Activated CD8-positive, alpha-beta memory T cell treated with anti-CD3 and anti-CD28 coated beads, Interleukin-2, amount 50 U/mL, for 24 hours (primary cell): Measurements from ENCODE around the gene CGRRF1.

Source experiments
- DNase-seq: peaks from one replicate; pipeline ENCODE4 v3.0.0-alpha.2; 2020; ENCODE audit errors: extremely low read depth

Gene CGRRF1

GRCh38 chr14:54548491-54548890 lies 38.8 kb downstream of the CGRRF1 start:
- DNase-seq: no peak

- no peak for DNase-seq
Observed at GRCh38 chr14:54549862-54550261, 40.2 kb downstream of the CGRRF1 start.

- no peak for DNase-seq
Observed at GRCh38 chr14:54550514-54550913, 40.8 kb downstream of the CGRRF1 start.

GRCh38 chr14:54554401-54554800 lies 44.7 kb downstream of the CGRRF1 start:
- DNase-seq: no peak

DNA sequence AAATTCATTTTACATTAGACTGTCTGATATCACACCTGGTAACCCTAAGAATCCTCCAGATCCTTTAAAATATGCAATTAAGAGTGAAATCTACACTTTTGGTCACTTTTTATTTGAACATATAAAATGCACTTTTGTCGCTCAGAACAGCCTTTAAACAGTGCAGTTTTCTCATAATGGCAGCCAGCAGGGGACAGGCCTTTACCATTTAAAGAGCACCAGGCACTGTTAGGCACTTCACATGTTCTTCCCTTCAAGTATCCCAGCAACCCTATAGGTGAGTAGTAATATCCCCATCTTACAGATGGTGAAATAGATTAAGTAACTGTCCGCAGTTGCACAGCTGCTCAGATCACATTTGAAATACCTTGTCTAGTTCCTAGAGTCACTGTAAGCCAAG lies 45.9 kb downstream of the CGRRF1 start:
- DNase-seq: no peak

DNA sequence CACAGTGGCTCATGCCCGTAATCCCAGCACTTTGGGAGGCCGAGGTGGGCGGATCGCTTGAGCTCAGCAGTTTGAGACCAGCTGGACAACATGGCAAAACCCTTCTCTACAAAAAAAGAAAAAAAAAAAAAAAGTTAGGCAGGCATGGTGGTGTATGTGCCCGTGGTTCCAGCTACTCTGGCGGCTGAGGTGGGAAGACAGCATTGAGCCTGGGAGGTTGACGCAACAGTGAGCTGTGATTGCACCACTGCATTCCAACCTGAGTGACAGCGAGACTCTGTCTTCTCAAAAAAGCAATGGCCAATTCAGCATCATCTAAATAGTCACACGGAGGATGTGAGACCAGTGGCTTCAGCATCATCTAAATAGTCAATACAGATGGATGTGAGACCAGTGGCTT lies 46.8 kb downstream of the CGRRF1 start:
- DNase-seq: no peak

DNA sequence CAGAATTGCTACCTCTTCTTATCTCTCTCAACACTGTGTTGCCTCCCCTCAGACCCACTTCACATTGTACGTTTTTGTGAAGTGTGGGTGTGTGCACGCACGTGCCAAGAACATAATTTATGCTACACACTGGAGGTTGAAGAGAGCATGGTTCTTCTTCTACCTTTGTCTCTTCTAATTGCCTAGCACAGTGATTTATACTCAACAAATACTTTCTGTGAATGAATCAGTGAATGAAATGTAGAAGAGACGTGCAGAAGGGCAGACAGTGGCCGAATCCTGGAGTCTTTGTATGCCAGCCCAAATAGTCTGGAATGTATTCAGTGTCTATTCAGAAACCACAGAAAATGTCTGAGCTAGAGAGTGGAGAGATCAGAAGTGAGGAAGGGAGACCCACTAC lies 52.6 kb downstream of the CGRRF1 start:
- no peak for DNase-seq

DNA sequence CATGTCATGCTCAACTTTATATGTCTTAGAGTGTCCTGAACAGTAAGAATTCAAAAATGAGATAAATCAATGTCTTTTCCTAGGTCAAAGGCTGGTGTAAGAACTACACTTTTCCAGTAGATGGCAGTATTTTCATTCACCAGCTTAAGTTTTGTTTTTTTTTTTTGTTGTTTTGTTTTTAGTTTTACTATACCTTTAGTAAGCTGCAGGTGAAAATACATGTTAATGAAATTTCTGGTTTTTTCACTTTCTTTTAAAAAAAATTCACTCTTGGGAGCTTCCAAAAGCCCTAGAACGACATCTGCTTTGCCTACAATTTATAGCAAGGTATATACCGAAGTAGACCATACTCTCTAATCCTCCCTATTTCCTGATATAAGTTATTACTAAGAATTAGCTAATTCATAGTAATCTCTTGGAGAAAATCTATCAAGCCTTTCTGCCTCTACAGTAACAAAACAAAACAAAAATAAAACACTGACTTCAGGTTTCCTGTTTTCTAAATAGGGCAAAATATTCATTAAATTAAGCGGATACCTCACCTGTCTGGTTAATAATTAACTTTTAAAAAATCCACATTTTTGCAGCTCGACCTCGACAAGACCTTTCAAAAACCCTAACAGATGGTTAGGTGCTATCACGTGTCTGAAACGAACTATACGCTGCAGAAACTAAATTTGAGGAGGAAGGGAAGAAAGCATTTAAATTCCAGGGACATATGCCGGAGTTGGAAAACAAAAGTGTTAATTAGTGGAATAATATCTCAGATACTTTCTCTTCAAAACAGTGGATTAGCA lies 54.6 kb downstream of the CGRRF1 start:
- DNase-seq: no peak

- DNase-seq: no peak
Observed at GRCh38 chr14:54564868-54565784, 55.4 kb downstream of the CGRRF1 start.

- no peak for DNase-seq
Observed at GRCh38 chr14:54565785-54566409, 56.2 kb downstream of the CGRRF1 start.

DNA sequence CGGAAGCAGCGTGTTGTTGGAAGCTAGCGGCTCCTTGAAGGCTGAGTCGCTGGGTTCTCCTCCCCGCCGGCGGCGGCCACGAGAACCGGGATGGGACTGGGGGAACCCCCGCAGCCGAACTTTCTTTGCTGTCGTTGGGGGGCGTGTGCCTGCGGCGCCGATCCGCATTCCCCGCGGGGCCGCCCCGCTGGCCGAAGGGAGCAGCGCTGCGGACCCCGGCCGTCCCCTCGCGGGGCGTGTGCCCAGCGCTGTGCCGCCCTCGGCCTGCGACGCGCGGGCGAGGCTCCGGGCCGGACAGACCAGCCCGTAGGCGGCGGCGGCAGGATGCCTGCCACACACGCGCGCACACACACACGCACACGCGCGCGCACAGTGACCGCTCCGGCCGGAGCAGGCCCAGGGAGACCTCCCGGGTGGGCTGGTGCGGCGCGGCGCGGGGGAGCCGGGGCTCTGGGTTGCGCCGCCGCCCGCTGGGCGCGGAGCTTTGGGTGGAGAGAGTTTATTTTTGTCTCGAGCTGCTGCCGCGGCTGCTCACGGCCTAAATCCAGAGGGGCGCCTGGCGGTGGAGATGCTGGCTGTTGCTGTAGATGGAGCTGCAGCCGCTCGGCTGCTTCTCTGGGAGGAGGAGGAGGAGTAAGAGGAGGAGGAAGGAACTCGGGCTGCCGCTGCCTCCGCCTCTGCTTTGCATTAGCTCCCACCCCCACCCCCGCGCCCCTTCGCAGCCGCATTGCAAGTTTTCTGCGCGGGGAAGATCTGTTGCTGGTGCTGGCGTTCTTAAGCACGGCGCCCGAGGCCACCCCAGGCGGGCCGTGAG lies 56.9 kb downstream of the CGRRF1 start, which contains the start of gene SAMD4A:
TSS of gene SAMD4A (plus strand) at position 719 of the 814 bp plus-strand sequence. CDS start 789 bp downstream, outside the sequence.
- DNase-seq: no peak

DNA sequence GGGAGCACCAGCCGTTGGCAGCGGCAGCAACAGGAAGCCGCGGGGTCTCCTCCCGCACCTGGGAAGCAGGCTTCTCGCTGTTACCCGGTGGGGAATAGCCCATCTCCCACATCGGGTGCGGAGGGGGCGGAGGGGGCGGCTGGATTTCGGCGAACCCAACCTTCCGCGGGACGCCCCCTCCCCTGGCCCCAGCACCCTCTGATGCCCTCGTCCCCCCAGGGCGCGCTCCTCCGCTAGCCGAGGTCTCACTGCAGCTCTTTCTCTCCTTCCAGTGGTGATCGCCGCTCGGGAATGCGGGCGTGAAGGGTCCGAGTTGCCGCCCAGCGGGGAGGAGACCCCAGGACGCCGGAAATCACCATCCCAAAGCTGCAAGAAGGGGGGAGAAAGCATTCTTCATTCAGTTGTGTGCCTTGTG lies 57.5 kb downstream of the CGRRF1 start:
- no peak for DNase-seq

DNA sequence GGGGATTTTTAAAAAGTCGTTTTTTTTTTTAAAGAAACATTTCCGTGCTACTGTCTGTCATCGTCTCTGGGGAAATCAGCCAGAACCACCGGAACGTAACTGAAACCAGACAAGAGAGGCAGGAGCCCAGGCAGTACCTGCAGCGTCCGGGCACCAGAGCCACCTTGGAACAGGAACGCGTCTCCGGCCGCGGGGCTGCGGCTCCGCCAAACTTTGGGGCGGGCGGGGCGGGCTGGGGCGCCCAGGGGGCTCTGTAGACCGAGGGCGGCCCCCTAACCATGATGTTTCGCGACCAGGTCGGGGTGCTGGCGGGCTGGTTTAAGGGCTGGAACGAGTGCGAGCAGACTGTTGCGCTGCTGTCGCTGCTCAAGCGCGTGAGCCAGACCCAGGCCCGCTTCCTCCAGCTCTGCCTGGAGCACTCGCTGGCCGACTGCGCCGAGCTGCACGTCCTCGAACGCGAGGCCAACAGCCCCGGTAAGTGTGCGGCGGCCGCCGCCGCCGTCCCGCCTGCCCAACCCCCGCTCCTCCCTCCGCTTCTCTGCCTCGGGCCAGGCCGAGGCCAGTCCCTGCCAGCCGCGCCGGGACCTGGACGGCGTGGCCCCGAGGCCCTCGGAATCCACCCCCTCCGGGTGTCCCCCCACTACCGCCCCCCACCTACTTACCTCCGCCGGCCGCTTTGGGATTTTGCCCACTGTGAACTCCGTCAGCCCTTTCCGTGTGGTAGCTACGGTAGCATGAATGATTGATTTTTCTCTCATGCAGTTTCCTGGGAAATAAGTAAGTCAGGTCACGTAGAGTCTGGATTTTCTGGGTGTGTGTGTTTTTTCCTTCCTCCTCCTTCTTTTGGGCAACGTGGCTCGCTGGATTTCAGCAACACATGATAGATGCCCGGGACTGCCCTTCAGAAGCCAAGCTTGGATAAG lies 58.2 kb downstream of the CGRRF1 start:
- DNase-seq: no peak

DNA sequence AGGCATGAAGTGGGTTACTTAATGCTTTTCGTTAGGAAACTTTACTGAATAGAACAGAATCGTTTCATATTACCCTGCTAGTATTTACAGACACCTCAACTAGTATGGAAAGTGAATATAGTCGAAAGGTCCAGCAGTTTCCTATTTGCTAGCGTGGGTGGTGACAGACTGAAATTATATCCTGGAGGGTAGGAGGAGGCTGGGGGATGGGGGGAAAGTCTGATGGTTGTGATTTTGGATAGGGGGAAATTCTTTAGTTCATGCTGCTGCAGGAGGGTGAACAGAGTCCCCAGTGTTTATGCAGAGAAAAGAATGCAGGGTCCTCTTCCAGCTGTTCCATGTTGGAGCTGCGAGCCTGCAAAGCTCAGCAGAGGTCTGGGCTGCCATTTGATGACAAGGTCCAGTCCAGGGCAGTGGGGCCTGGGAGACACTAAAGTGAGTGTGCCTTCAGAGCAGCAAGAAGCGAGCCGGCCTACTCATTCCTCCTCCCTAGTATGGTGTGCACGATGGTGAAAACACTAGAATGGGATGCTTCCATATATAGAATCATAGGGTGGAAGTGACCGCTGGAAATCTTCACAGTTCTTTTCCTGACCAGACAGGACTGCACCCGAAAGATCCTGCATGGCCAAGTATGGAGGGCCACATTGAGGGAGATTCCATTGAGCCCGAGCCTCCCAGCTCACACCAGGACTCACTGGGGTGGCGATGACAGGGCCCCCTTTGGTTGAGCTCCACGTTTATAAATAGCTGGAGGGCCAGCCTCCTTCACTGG lies 59.3 kb downstream of the CGRRF1 start:
- no peak for DNase-seq

GRCh38 chr14:54570047-54570446 lies 60.3 kb downstream of the CGRRF1 start:
- DNase-seq: no peak

DNA sequence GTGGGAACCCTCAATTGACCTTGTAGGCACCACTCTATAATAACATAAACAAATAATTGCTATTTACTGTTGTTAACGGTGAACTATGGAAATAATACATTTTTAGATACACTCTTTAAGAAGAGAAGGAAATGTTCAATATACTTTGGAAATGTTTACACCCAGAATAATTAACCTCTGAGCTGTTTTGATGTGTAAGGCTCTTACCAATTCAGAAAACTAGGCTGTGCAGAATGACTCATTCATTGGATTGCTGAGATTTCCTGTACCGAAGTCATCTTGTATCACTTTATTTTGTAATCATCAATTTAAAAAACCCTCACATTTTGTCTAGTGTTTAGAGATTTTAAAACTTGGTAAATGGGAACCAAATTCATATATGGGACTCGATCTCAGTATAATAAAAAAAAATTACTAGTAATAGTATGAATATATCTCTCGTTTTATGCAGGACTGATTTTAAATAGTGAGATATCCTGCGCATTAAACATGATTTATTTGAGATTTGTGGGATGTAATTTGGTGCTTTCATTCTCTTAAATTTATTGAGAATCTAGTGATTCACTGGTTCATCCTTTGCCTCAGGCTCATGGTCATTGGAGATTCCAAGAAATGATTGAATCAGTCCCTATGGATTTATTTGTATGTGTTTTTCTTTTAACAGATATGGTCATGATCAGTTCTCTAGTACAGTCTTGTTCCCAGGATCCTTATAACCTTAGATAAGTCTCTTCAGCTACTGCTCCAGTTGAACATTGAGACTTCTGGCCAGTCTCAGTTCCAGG lies 61.1 kb downstream of the CGRRF1 start:
- no peak for DNase-seq

DNA sequence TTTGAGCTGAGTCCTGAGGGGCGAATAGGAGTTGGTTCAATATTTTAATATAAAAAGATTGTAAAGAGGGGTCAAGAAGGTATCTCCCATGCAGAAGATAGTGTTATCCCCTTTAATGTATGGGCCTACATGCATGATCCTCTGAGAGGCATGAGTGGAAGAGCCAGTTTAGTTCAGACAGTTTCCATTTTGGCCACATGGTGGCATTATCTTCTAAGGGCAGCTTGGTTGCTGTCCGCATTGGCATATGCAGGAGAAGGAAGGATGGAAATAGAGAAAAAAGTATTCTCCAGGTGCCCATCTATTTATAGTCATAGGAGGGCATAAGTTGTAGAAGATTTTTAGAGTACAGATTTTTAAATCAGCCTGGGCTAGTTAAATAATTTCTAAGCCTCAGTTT lies 62.6 kb downstream of the CGRRF1 start:
- no peak for DNase-seq

DNA sequence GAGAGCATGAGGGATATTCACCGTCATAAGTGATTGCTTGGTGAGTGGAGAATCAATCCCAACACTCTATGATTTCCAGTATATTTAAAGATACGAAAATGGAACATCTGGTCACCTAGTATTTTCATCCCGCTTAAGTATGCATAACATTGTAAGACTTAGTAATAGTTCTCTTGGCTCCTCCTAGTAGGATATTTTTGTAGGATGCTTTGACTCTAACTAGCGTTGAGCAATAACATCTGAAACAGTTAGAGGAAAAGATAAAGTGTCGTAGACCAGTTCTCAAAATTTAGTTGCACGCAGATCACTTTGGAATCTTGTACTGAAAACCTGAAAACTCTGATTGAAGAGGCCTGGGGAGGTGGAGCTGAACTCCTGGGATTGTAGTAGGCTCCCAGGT lies 64.8 kb downstream of the CGRRF1 start:
- DNase-seq: no peak

GRCh38 chr14:54577494-54577893 lies 67.8 kb downstream of the CGRRF1 start:
- DNase-seq: no peak
